ENCODE measurements around the gene ATP8A2.

- TF ChIP-seq CTCF (conservative IDR thresholded peaks at IDR 0.05; ENCODE audit: low read depth, low read length): peak; percentile 79
- no peak for TF ChIP-seq POLR2A (IDR thresholded peaks at IDR 0.05; ENCODE audit: low read depth, low read length)
- peak; percentile 83 for TF ChIP-seq RAD21 (IDR thresholded peaks at IDR 0.05; ENCODE audit: low read length)
- TF ChIP-seq, protein P1, sequence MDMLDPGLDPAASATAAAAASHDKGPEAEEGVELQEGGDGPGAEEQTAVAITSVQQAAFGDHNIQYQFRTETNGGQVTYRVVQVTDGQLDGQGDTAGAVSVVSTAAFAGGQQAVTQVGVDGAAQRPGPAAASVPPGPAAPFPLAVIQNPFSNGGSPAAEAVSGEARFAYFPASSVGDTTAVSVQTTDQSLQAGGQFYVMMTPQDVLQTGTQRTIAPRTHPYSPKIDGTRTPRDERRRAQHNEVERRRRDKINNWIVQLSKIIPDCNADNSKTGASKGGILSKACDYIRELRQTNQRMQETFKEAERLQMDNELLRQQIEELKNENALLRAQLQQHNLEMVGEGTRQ (IDR thresholded peaks at IDR 0.05; ENCODE audit: low read depth, low read length): no peak
- no peak; the same call in 1 of the 2 replicates for TF ChIP-seq BHLHE40 (IDR thresholded peaks at IDR 0.05; ENCODE audit: low read depth, low read length)
- TF ChIP-seq FOS (IDR thresholded peaks at IDR 0.05; ENCODE audit: low read depth, low read length): no peak
- TF ChIP-seq RFX5 (IDR thresholded peaks at IDR 0.05; ENCODE audit: low read depth, low read length): no peak
- no peak for TF ChIP-seq MAFK (IDR thresholded peaks at IDR 0.05; ENCODE audit: low read depth, low read length)
- TF ChIP-seq MXI1 (IDR thresholded peaks at IDR 0.05; ENCODE audit: borderline replicate concordance, low read depth, low read length): no peak
- no peak for TF ChIP-seq CEBPB (IDR thresholded peaks at IDR 0.05; ENCODE audit: low read depth, low read length)
- TF ChIP-seq RCOR1 (IDR thresholded peaks at IDR 0.05; ENCODE audit: insufficient replicate concordance, low read length): no peak
Measured at GRCh38 chr13:25574437-25575411, 202.9 kb downstream of the ATP8A2 start.
